ENCODE data around the gene MYH1.
"Not testable (repeated sequence)": the region's sequence is repeated elsewhere in the genome, so short reads cannot be mapped to it uniquely, and the experiment has no call there.

MYH1 gene

DNA sequence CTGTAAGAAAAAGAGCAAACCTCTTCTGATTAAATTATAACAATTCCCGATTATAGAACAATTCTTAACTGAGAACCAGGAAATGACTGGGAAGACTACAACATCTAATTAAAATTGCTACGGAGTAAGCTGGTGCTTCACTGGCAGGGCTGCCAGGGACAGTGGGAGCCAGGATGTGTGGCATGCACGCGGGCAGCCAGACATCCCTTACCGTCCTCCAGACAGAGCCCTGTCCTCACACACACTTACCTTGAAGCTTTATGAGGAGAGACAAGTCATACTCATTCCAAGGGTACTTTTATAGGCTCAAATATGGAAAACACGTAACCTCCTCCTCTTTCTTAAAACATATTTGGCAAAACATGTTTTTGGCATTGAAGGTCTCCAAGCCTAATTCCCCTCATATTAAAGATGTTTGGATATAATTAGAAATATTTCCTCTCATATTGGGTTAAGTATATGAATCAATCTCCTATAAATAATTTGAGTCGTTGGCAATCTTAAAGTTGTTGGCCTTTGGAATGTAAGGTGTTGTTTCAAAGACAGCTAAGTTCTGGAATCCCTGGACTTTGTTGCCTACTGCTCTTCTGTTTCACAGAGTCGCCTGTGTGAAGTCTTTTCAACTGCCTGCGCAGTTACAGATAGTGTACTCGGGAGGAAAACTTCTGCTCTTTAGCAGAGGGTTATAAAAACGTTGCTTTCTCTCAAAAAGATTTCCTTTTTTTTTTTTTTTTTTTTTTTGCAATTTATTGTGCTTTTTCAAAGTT is at the start of gene MYH1:
MYH1 (minus strand) TSS at position 272 of the 767 bp plus-strand sequence. CDS start 1,900 bp downstream, outside the sequence.
- DNase-seq = no peak

DNA sequence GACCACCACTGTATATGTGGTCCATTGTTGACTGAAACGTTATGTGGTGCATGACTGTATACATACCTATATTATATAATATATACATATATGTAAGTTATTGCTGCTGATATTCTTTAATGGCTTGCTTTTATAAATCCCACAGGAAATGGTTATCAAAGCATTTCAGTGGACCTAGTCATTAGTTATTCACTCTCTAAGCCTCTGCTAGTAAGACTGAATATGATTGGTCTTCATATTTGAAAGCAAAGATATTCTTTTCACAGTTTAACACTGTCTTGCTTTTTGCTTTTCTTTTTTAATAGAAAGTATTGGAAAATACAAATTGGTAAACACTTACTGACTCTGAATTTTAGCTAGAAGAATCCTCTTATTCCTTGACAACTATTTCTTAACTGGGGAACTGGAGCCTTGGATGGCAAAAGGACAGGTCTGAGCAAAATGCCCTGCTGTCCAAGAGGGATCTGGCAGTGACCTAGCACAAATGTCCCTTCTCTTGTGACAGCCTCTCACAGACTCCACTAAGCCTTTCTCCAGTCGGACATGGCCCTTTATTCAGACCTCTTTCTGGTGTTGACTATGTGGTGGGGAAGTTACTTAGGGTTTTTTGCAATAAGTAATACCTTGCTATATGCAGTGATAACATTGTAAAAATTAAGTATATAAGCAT is 45.8 kb upstream of the MYH1 start:
- no peak for DNase-seq

DNA sequence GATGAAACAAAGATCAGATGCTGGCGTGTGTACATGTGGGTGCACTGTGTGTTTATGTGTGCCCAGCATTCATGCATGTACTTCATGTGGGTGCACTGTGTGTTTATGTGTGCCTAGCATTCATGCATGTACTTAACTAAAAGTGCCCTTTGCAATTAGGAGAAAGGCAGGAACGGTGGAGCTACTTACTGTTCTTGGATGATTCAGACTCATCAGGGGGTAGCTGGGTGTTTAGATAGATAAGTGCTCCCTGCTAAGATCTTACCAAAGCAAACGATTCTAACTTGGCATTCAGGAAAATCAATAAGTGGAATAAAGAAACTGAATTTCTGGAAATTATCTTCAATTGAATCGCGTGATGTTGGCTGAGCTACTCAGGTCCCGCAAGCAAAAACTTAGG is 39.7 kb upstream of the MYH1 start:
- no peak for DNase-seq

DNA sequence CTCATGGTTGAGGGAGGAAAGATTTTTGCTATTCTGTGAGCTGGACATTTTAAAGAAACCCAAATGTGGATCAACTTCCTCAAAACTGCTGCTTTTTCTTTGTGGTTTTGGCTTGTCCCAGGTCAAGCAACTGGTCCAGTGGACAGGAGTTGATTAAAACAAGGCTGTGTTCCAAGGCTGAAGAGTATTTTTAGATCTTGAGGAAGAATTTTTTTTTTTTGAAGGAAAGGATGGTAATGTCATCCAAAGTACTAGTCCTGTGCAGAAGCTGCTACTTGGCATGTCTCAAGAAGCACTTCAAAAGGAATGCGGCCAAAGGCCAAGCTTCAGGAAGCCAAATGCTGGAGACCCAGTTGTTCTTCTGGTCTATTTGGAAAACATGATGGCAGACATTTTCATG is 39.1 kb upstream of the MYH1 start:
- no peak for DNase-seq

DNA sequence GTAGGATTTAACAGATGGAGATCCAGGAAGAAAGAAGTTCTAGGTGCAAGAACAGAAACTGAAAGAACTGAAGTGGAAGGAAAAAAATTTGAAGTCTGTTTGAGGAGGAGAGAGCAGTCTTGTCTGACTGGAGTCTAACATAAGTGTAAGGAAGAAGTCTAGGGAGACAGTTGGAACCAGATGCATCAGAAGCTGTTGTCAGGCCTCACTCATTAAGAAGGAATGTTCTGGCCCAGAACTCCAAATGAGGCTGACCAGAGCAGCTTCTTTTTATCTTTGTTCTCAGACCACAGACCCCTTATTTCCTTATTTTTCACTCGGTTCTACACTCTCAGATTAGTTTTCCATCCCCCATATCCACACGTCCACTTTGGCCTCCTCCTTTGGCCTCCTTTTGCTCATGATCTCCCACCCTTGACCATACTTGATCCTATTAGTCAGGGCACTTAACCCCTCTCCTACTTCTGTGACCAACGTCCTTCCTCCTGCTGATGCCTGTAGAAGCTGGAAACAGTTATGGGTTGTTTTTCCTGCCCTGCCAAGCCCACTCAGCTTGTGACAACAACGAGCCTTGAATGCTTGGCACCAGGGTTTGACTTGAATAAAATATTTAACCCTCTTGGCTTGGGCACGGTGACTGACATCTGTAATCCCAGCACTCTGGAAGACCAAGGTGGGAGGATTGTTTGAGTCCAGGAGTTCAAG is 38.1 kb upstream of the MYH1 start:
- DNase-seq = no peak

GRCh38 chr17:10550014-10550413 is 31.7 kb upstream of the MYH1 start:
- no peak for DNase-seq

- DNase-seq = no peak
Measured at GRCh38 chr17:10549096-10549842, 30.9 kb upstream of the MYH1 start, which contains the start of gene MYH2. MYH2 (minus strand) TSS chr17:10549658; CDS start chr17:10547920, 1,738 bp downstream.

DNA sequence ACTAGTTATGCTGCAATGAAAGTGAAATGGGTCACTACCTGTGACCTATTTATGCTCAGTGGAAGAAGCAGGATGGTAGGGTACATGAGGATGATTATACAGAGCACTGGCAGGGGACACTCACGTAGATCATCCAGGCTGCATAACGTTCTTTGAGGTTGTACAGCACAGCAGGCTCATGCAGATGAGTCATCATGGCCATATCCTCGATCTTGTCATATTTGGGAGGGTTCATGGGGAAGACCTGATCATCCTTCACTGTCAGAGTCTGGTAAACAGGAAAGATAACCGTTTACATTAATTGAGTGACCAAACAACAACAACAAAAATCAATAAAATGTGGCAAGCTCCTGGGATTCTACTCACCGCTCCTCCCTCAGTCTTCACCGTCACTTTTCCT is 29.0 kb upstream of the MYH1 start:
- no peak for DNase-seq

GRCh38 chr17:10543486-10543885 is 25.1 kb upstream of the MYH1 start:
- not testable (repeated sequence) for DNase-seq

- not testable (repeated sequence) for DNase-seq
Measured at GRCh38 chr17:10541179-10541578, 22.8 kb upstream of the MYH1 start.

GRCh38 chr17:10532026-10532425 is 13.7 kb upstream of the MYH1 start:
- no peak for DNase-seq

DNA sequence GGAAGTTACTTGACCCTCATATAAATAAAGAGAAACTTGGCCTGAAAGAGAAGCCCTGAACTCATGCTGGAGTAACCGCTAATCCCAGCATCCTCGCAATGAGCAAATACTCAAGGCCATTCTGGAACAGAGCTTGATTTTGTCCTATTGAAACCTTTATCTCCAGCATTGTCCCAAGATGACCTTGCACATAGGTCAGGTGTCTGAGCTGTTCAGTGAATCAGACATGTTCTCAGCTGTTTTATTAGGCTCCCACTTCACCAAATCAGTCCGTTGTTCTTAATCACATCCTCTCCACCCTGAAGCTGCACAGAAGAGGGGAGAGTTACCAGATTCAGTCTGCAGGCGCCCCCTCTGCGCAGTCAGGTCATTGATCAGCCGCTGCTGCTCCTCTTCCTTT is 9.1 kb upstream of the MYH1 start:
- DNase-seq = no peak

DNA sequence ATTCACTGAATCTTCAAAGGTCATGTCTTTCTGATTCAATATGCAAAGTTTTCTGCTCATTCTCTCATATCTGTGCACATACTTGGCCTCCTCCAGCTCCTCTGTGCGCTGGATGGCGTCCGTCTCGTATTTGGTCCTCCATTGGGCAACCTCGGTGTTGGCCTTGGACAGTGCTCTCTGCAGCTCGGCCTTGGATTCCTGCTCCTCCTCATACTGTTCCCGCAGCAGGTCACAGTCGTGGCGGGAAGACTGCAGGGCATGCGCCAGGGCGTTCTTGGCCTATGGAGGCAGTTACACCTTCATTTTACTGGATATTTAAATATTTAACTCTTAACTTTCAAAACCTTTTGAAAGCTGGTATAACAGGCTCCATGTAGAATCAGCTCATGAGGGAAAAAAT is 8.2 kb upstream of the MYH1 start:
- DNase-seq = no peak

DNA sequence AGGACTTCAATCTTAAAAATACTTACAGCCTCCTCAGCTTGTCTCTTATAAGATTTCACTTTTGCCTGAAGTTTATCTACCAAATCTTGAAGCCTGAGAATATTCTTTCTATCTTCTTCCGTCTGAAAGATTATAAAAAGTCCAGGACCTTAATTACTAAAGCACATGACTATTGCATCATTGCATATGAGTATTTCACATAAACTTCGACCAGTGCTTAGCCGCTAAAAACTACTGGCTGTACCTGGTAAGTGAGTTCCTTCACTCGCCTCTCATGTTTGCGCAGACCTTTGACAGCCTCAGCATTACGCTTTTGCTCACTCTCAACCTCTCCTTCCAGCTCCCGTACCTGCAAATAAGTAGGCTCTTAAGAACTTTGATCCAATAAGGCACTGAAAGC is 4.7 kb upstream of the MYH1 start:
- DNase-seq = no peak

GRCh38 chr17:10521949-10522348 is 3.6 kb upstream of the MYH1 start:
- DNase-seq = no peak

DNA sequence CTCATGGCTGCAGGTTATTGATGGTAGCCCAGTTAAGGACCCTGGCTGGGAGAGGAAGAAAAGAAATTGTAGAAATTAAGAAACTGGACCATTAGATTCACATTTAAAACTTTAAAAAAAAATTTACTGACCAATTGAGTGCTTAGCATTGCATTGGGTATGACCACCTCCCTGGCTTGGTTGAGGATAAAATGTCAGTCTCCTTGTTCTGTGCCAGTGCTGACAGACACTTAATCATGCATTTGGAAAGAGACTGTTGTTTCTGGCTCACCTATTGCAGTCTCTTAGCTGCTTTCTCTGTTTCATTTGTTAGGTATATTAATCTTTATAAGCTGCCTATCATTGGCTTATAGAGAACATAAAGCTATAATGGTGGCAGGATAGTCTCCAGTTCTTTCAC is 1.7 kb downstream of the MYH1 start:
- no peak for DNase-seq

- DNase-seq = no peak
Measured at GRCh38 chr17:10516065-10516464, 2.3 kb downstream of the MYH1 start.

GRCh38 chr17:10513299-10514067 is 4.9 kb downstream of the MYH1 start:
- no peak for DNase-seq

GRCh38 chr17:10512856-10513255 is 5.5 kb downstream of the MYH1 start:
- DNase-seq = no peak

GRCh38 chr17:10499950-10500349 is 18.4 kb downstream of the MYH1 start:
- no peak for DNase-seq

DNA sequence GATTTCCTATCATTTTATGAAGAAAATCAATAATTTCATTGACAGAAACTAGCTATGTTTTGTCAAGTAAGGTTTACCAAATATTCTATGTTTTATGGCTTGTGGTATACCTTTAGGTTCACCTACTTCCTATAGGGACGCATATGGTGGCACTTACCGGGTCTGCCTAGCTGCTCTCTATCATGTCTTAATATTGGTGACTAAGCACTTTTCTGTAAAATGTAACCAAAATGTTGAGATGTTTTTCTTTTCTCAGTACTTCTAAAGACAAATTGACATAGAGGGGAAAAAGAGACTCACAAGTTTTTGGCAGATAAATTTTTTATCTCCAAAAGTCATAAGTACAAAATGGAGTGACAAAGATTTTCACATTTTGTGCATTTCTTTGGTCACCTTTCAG is 26.3 kb downstream of the MYH1 start:
- no peak for DNase-seq

DNA sequence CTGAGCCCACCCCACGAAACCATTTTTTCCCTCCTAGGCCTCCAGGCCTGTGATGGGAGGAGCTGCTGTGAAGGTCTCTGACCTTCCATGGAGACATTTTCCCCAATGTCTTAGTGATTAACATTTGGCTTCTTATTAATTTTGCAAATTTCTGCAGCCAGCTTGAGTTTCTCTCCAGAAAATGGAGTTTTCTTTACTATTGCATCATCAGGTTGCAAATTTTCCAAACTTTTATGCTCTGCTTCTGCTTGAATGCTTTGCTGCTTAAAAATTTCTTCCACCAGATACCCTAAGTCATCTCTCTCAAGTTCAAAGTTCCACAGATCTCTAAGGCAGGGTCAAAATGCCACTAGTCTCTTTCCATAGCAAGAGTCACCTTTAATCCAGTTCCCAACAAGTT is 36.1 kb downstream of the MYH1 start:
- no peak for DNase-seq
